RWPE2 (cell line): ENCODE measurements around the gene KAZN.

Experiments used
- ATAC-seq: fragments of 200-7000 bp; cut with Tn5 transposase; 3 replicates; pipeline ENCODE4 v1.9.1; 2021; ENCODE audit warnings: low read depth
- DNase-seq: peaks from one replicate; pipeline ENCODE4 v3.0.0-alpha.2; 2020; ENCODE audit warnings: low spot score
- H3K27ac ChIP-seq: fragments of 450-650 bp; 2 replicates; pipeline ENCODE4 v1.5.1; 2017; ENCODE audit warnings: mild to moderate bottlenecking; ENCODE audit not compliant: poor library complexity, severe bottlenecking
- H3K27me3 ChIP-seq: fragments of 250-450 bp; sonication (Bioruptor Pico); 2 replicates; pipeline ENCODE4 v1.5.1; 2021; ENCODE audit warnings: mild to moderate bottlenecking, moderate library complexity; ENCODE audit not compliant: insufficient read depth, poor library complexity, severe bottlenecking
- H3K36me3 ChIP-seq: fragments of 250-450 bp; sonication (Bioruptor Pico); 2 replicates; pipeline ENCODE4 v1.5.1; 2020; ENCODE audit warnings: low read depth, mild to moderate bottlenecking, moderate library complexity
- H3K4me1 ChIP-seq: fragments of 250-450 bp; sonication (Bioruptor Pico); 2 replicates; pipeline ENCODE4 v1.5.1; 2021; ENCODE audit warnings: mild to moderate bottlenecking, moderate library complexity; ENCODE audit not compliant: insufficient read depth, poor library complexity, severe bottlenecking
- H3K4me3 ChIP-seq: fragments of 250-450 bp; sonication (Bioruptor Pico); 2 replicates; pipeline ENCODE4 v1.5.1; 2021; ENCODE audit warnings: mild to moderate bottlenecking, moderate library complexity; ENCODE audit not compliant: severe bottlenecking
- H3K9me3 ChIP-seq: fragments of 250-450 bp; sonication (Bioruptor Pico); 2 replicates; pipeline ENCODE4 v1.5.1; 2021; ENCODE audit warnings: mild to moderate bottlenecking, moderate library complexity; ENCODE audit not compliant: severe bottlenecking
- CTCF ChIP-seq: fragments of 450-650 bp; IDR thresholded peaks from one replicate; pipeline ENCODE4 v1.5.1; 2017; ENCODE audit warnings: mild to moderate bottlenecking, moderate library complexity; ENCODE audit not compliant: poor library complexity, severe bottlenecking

KAZN gene

GRCh38 chr1:15094719-15095495 is 496.4 kb downstream of the KAZN start:
- H3K27me3 ChIP-seq, result no peaks in the 10 kb centered on the region
- no peaks in the 10 kb centered on the region for H3K36me3 ChIP-seq
- H3K4me3 ChIP-seq, result no peak overlapping the region
- TF ChIP-seq CTCF, result no peak
- no peak for DNase-seq
- H3K9me3 ChIP-seq, result no peaks in the 10 kb centered on the region
- H3K27ac ChIP-seq, result no peak overlapping the region
- H3K4me1 ChIP-seq, result peaks cover 5% of the 10 kb centered on the region
- ATAC-seq, result no peak

DNA sequence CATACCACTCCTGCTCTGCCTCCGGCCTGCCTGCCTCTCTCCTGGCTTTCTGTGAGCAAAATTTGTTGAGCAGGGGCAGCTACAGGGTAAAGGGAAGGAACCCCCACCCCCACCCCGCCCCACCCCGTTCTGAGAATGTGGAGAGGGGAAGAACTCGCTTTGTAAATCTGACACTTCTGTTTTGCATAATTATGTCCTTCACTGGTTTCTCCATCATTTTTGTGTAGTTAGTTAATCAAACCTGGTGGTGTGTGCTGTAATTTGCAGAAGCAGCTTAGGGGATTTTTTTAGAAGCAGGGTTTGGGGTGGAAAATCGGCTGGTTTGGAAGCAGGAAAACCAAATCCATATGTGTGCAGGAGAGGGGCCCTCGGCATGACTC is 497.0 kb downstream of the KAZN start:
- TF ChIP-seq CTCF, result no peak
- DNase-seq (no peak), ATAC-seq (no peak)
- no peaks in the 10 kb centered on the region for H3K27me3 ChIP-seq
- H3K9me3 ChIP-seq, result no peaks in the 10 kb centered on the region
- H3K4me1 ChIP-seq, result peaks cover 5% of the 10 kb centered on the region
- H3K4me3 ChIP-seq, result no peak overlapping the region
- H3K27ac ChIP-seq, result no peak overlapping the region
- no peaks in the 10 kb centered on the region for H3K36me3 ChIP-seq

DNA sequence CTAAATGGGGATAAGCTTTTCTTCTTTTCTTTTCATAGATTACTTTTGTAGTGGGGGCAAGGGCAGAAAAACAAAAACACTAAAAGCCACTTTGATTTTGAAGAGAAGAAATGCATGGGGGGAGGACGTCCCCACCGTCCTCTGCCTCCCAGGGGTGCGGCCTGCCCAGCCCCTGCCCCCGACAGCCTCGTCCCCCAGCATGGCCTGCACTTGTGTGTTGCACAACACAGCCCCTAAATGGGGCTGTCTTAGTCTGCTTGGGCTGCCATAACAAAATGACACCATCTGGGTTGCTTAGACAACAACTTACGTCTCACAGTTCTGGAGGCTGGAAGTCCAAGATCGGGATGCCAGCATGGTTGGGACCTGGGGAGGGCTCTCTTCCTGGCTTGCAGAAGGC is 497.8 kb downstream of the KAZN start:
- H3K4me3 ChIP-seq, result no peak overlapping the region
- no peaks in the 10 kb centered on the region for H3K36me3 ChIP-seq
- no peak for TF ChIP-seq CTCF
- H3K4me1 ChIP-seq, result no peaks in the 10 kb centered on the region
- H3K27me3 ChIP-seq, result peaks cover under 1% of the 10 kb centered on the region
- no peak overlapping the region for H3K27ac ChIP-seq
- no peak for DNase-seq
- no peak for ATAC-seq
- no peaks in the 10 kb centered on the region for H3K9me3 ChIP-seq

GRCh38 chr1:15098176-15099125 is 500.0 kb downstream of the KAZN start:
- no peak for DNase-seq
- no peak overlapping the region for H3K27ac ChIP-seq
- no peak for ATAC-seq
- H3K4me3 ChIP-seq, result no peak overlapping the region
- H3K4me1 ChIP-seq, result no peaks in the 10 kb centered on the region
- no peaks in the 10 kb centered on the region for H3K36me3 ChIP-seq
- peaks cover 6% of the 10 kb centered on the region for H3K27me3 ChIP-seq
- TF ChIP-seq CTCF, result no peak
- no peaks in the 10 kb centered on the region for H3K9me3 ChIP-seq
